ENCODE data around the gene FAM50A. TPM values are rescaled to one million over a fixed set of nuclear protein-coding genes. Genes with fewer than 3 reads are reported as not detected.

FAM50A gene
- total and polyA plus RNA-seq, 4 donors: 10.9 to 25.1 (median 14.0) TPM

- TF ChIP-seq CTCF (IDR thresholded peaks at IDR 0.05; ENCODE audit: low read depth, low read length, missing input control): no peak
These were observed 37.3 kb downstream of the FAM50A start (continued) for GRCh38 chrX:154481195-154481594.

GRCh38 chrX:154481911-154482601, 38.1 kb downstream of the FAM50A start:
- H3K27me3 ChIP-seq (ENCODE audit: control insufficient read depth in 4 of 4, insufficient read depth in 4 of 4, low read length in 3 of 4): no peaks in the 10 kb centered on the region
- peaks cover 0 to 6% (median under 1%) of the 10 kb centered on the region in 4 donors for H3K36me3 ChIP-seq (ENCODE audit: control insufficient read depth in 4 of 4, insufficient read depth in 3 of 4, low read depth in 1 of 4, low read length in 3 of 4)
- no peak overlapping the region for H3K4me3 ChIP-seq (ENCODE audit: low read depth in 1 of 3, low read length in 3 of 3)
- TF ChIP-seq TAF1 (conservative IDR thresholded peaks at IDR 0.05) (no peak), NR2F2 (IDR thresholded peaks at IDR 0.05) (no peak), FOXA1 (IDR thresholded peaks at IDR 0.05) (no peak), RXRA (IDR thresholded peaks at IDR 0.05) (no peak), REST (IDR thresholded peaks at IDR 0.05) (no peak), YY1 (IDR thresholded peaks at IDR 0.05) (no peak), JUND (IDR thresholded peaks at IDR 0.05) (no peak), CTCF (IDR thresholded peaks at IDR 0.05; ENCODE audit: low read depth, low read length, missing input control) (no peak), FOXA2 (IDR thresholded peaks at IDR 0.05) (no peak), RAD21 (IDR thresholded peaks at IDR 0.05) (no peak), HNF4A (conservative IDR thresholded peaks at IDR 0.05) (no peak), GABPA (IDR thresholded peaks at IDR 0.05 in 1 of 2, conservative IDR thresholded peaks at IDR 0.05 in 1 of 2) (no peak)
- H3K27ac ChIP-seq (ENCODE audit: low read depth in 1 of 2, low read length in 2 of 2): no peak overlapping the region
- no peaks in the 10 kb centered on the region for H3K9me3 ChIP-seq (ENCODE audit: control insufficient read depth in 4 of 4, low read length in 3 of 4)
- peaks cover 7 to 28% (median 18%) of the 10 kb centered on the region in 4 donors for H3K4me1 ChIP-seq (ENCODE audit: control insufficient read depth in 4 of 4, insufficient read depth in 4 of 4, low read length in 3 of 4)
- no peak overlapping the region for H3K9ac ChIP-seq (ENCODE audit: low read depth in 1 of 2, low read length in 2 of 2)
- no peak for DNase-seq (ENCODE audit: low spot score)
- 89% methylated on average over 14 of the region's 14 CpGs for WGBS

- TF ChIP-seq CTCF (IDR thresholded peaks at IDR 0.05; ENCODE audit: low read depth, low read length, missing input control) (no peak), RAD21 (IDR thresholded peaks at IDR 0.05) (no peak), HNF4G (IDR thresholded peaks at IDR 0.05) (no peak), FOXA1 (IDR thresholded peaks at IDR 0.05) (no peak), MAX (IDR thresholded peaks at IDR 0.05) (no peak)
- Histone ChIP-seq H3K9ac (ENCODE audit: low read depth in 1 of 2, low read length in 2 of 2) (no peak overlapping the region), H3K9me3 (ENCODE audit: control insufficient read depth in 4 of 4, low read length in 3 of 4) (no peaks in the 10 kb centered on the region), H3K4me1 (ENCODE audit: control insufficient read depth in 4 of 4, insufficient read depth in 4 of 4, low read length in 3 of 4) (peaks cover 7 to 32% (median 18%) of the 10 kb centered on the region in 4 donors), H3K27me3 (ENCODE audit: control insufficient read depth in 4 of 4, insufficient read depth in 4 of 4, low read length in 3 of 4) (no peaks in the 10 kb centered on the region), H3K27ac (ENCODE audit: low read depth in 1 of 2, low read length in 2 of 2) (no peak overlapping the region), H3K36me3 (ENCODE audit: control insufficient read depth in 4 of 4, insufficient read depth in 3 of 4, low read depth in 1 of 4, low read length in 3 of 4) (peaks cover 0 to 6% (median under 1%) of the 10 kb centered on the region in 4 donors), H3K4me3 (ENCODE audit: low read depth in 1 of 3, low read length in 3 of 3) (no peak overlapping the region)
- 92% methylated on average over 7 of the region's 7 CpGs for WGBS
- DNase-seq (ENCODE audit: low spot score): no peak
These were observed 38.8 kb downstream of the FAM50A start for GRCh38 chrX:154482786-154483185.

Measured in liver (tissue), 9 donors.